HG02623 (cell line): ENCODE data around the gene ASGR2.

Experiments used
- ATAC-seq: cut with Tn5 transposase; IDR thresholded peaks from one replicate; pipeline ENCODE4 v1.9.1; 2021; ENCODE audit warnings: moderate library complexity; ENCODE audit not compliant: unreplicated experiment

Gene ASGR2

GRCh38 chr17:7068268-7068667 is 46.4 kb downstream of the ASGR2 start:
- no peak for ATAC-seq

GRCh38 chr17:7067198-7067597 is 47.4 kb downstream of the ASGR2 start:
- no peak for ATAC-seq

- no peak for ATAC-seq
Measured at GRCh38 chr17:7064261-7064660, 50.4 kb downstream of the ASGR2 start.

- no peak for ATAC-seq
Measured at GRCh38 chr17:7063518-7064094, 51.0 kb downstream of the ASGR2 start.

GRCh38 chr17:7060165-7060891 is 54.3 kb downstream of the ASGR2 start:
- no peak for ATAC-seq

GRCh38 chr17:7058831-7059447 is 55.7 kb downstream of the ASGR2 start:
- ATAC-seq: no peak

GRCh38 chr17:7056386-7056785 is 58.2 kb downstream of the ASGR2 start:
- ATAC-seq: no peak
